Amniotic stem cell (primary cell): ENCODE measurements around the gene UGT2B7.
"Not testable (repeated sequence)": the region's sequence is repeated elsewhere in the genome, so short reads cannot be mapped to it uniquely, and the experiment has no call there.

ENCODE experiments used
- DNase-seq: peaks from one replicate; lab custom pipeline; 2025; lab: John Stamatoyannopoulos, UW

UGT2B7 gene

DNA sequence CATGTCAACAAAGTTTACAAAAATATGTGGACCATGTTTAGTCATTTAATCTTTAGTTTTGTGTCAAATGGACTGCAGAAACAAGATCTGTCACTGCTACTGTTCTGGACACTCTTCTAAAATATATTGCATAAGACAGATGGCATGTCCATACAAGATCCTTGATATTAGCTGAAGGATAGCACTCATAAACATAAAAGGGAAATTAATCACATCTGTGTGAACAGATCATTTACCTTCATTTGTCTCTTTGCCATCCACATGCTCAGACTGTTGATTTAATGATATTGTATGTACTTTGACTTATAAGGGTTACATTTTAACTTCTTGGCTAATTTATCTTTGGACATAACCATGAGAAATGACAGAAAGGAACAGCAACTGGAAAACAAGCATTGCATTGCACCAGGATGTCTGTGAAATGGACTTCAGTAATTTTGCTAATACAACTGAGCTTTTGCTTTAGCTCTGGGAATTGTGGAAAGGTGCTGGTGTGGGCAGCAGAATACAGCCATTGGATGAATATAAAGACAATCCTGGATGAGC lies at the start of gene UGT2B7:
TSS of gene UGT2B7 (plus strand) at position 364 of the 546 bp plus-strand sequence. CDS start at position 411, 47 bp downstream.
- DNase-seq: no peak

DNA sequence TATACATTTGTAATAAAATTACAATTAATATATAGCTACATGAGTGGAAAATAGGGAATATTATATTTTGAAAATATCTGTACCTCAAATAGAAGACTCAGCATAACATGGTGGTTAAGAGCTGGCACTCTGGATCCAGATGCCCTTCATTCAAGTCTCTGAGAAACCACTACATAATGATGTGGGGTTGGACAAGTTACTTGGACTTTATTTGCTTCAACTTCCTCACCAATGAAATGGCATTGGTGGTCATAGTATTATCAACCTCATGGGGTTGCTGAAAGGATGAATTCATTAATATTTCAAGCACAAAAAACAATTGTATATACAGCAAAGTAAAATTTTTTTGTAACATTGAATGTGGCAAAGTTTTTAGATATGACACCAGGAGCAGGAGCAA lies 46.4 kb upstream of the UGT2B7 start:
- DNase-seq: no peak

DNA sequence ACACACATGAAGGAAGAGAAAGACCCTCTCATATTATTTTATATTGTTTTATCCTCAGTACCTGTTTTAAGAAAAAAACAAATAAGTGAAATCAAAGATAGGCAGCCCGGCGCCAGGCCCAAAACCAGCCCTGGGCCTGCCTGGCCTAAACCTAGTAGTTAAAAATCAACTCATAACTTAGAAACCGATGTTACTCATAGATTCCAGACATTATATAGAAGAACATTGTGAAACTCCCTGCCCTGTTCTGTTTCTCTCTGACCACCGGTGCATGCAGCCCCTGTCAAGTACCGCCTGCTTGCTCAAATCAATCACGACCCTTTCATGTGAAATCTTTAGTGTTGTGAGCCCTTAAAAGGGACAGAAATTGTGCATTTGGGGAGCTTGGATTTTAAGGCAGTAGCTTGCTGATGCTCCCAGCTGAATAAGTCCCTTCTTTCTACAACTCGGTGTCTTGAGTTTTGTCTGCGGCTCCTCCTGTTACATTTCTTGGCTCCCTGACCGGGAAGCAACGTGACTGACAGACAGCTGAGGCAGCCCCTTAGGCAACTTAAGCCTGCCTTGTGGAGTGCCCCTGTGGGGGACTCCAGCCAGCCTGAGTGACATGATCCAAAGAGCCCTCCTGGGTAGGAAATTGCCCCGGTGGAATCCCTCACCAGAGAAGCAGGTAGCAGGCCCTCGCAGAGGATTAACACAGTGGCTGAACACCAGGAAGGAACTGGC lies 45.3 kb upstream of the UGT2B7 start:
- DNase-seq: not testable (repeated sequence)

DNA sequence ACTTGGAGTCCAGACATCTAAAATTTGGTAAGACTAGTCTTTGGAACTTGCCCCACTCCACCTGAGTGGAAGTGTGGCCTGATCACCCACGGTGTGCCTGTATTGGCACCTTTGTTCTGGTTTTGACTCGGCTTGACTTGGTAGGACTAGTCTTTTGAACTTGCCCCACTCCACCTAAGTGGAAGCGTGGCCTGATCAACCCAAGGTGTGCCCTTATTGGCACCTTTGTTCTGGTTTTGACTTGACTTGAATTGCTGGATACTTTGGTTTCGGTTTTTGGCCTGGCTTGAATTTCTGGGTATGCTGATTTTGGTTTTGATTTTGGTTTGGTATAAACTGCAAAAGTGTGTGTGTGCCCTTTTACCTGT lies 44.7 kb upstream of the UGT2B7 start:
- no peak for DNase-seq

DNA sequence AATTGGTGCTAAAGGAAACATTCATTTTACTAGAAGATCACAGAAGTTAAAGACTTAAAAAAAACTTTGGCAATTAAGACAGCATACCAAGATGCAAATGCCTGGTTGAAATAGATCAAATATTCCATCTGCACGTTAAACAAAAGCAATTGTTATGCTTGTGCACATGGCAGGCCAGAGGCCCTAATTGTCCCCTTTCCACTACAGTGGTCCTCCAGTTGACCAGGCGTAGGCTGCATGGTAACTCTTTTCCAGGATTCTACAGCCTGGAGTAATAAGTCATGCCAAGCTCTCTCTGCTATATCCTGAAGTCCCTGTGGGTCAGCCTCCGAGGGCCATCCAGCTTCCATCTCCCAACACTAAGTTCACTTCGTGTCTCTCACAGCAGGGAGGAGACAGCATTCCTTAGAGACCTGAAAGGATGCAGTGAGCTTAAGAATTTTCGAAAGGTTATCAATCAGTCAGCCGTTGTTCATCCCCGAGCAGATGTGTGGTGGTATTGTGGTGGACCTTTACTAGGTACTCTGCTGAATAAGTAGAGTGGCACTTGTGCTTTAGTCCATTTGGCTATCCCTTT lies 42.9 kb upstream of the UGT2B7 start:
- DNase-seq: not testable (repeated sequence)

DNA sequence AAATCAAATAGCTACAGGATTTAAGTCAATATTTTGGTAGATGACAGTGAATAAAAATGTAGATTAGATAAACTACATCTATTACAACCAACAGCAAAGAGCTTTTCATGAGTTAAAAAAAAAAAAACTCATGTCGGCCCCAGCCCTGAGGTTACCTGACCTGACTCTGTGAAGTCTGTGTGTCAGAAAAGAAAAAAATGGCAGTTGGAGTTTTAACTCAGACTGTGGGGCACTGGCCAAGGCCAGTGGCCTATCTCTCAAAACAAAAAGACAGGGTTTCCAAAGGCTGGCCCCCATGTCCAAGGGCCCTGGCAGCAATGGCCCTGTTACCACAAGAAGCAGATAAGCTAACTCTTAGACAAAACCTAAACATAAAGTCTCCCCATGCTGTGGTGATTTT lies 42.2 kb upstream of the UGT2B7 start:
- not testable (repeated sequence) for DNase-seq

DNA sequence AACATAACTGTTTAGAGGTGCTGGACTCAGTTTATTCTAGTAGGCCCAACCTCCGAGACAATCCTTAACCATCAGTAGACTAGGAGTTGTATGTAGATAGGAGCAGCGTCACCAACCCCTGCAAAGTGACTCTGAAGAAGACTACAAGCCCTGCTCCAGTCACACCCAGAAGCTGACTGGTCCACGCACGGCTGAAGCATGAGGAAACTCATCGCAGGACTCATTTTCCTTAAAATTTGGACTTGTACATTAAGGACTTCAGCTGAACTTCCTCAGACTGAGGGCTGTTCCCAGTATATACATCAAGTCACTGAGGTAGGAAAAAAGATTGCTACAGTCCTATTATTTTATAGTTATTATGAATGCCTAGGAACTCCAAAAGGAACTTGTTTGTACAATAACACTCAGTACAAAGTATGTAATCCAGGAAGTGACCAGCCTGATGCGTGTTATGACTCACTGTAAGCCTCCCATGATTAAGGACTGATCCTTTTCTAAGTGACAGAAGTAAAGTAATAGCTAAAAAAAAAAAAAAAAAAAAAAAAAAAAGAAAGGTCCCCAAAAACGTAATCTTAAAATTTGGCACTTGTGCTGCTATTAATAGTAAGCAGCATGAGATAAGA lies 41.6 kb upstream of the UGT2B7 start:
- DNase-seq: no peak

DNA sequence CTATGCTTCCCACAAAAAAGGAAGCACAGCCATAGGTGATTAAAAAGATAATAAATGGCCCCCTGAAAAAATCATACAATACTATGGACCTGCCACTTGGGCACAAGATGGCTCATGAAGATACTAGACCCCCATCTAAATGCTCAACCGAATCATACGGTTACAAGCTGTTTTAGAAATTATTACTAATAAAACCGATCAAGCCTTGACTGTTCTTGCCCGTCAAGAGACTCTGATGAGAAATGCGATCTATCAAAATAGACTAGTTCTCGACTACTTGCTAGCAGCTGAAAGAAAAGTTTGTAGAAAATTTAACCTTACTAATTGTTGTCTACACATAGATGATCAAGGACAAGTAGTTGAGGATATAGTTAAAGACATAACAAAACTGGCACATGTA lies 40.1 kb upstream of the UGT2B7 start:
- DNase-seq: no peak

DNA sequence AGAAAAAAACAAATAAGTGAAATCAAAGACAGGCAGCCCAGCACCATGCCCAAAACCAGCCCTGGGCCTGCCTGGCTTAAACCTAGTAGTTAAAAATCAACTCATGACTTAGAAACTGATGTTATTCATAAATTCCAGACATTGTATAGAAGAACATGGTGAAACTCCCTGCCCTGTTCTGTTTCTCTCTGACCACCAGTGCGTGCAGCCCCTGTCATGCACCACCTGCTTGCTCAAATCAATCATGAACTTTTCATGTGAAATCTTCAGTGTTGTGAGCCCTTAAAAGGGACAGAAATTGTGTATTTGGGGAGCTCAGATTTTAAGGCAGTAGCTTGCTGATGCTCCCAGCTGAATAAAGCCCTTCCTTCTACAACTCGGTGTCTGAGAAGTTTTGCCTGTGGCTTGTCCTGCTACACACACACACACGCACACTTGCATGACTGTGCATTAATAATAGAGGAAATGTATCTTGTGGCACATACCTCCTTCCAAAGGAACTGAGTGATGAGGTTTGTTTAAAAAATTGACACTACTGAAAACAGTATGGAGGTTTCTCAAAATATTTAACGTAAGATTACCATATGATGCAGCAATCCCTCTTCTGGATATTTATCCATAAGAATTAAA lies 39.2 kb upstream of the UGT2B7 start:
- no peak for DNase-seq

DNA sequence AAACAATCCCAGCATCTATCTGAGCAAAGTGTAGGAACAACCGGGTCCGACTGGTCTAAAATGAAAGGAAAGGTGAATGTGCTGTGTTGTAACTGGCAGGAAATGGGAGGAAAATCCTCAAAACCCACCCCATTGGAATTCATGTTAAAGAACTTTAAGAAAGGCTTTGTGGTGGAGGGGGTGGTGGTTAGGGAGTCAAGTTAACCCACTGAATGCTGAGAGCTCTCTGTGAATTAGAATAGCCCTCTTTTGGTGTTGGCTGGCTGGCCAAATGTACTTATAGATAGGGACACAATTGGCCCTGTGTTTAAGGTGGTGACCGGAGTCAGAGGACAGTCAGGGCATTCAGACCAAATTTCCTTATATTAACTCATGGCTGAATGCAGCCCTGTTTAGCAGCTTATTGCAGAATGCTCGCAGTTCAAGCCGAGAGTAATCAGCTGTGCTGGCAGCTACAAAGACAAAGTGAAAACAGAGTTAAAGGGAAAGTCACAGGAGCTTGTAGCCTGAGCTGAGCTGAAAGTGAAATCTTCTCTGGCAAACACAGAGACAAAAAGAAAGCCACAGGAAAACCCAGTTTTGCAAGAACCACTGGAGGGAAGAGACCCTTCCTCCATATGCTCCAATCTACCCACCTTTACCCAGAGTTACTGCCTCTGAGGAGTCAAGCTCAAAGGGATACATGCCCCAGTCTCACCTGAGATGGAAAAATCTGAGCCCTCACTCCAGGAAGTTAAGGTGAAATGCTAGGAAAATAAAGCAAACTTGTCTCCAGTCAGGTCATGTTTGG lies 38.5 kb upstream of the UGT2B7 start:
- no peak for DNase-seq

DNA sequence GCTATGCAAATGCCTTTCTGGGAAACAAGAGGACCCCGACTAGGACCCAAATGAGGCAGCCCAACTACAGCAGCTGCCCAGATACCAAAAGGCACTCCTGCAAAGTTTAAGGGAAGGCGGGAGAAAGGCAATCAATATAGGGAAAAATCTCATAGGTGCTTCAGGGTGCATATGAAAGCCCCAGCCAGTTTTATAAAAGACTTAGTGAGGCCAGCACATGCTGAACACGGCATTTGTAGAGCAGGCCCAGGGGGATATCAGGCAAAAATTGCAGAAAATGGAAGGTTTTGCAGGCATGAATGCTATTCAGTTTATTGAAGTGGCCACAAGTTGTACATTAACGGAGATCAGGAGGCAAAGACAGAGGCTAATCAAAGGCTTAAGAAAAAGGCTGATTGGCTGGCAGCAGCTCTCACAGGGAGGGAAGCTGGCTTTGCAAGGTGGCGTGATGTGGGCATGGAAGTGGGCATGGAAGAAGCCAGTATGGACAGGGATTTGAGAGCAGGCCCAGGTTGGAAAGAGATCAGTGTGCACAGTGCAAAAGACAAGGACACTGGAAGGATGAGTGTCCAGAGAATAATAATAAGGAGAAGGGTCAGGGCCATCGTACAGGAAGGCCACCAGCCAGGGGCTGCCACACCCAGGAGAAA lies 37.7 kb upstream of the UGT2B7 start:
- no peak for DNase-seq

DNA sequence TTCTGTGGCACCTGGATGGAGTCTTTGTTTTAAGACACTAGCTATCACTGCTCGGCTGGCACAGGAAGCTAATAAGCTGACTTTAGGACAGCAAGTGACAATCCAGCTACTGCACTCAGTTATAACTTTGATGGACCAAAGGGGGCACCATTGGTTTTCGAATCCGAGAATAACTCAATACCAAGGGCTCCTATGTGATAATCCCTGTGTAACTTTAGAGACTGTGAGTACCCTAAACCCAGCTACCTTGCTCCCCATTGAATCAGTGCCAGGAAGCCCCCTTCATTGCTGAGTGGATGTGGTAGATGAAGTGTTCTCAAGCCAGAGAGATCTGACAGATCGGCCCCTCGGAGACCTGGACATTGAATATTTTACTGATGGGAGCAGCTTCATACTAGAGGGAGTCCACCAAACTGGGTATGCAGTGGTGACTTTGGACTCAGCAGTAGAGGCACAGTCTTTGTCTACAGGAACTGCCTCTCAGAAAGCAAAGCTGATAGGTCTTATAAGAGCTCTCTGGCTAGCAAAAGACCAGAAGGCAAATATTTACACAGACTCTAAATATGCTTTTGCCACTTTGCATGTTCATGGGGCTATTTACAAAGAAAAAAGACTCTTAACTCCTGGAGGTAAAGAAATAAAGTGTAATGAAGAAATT lies 35.5 kb upstream of the UGT2B7 start:
- no peak for DNase-seq

DNA sequence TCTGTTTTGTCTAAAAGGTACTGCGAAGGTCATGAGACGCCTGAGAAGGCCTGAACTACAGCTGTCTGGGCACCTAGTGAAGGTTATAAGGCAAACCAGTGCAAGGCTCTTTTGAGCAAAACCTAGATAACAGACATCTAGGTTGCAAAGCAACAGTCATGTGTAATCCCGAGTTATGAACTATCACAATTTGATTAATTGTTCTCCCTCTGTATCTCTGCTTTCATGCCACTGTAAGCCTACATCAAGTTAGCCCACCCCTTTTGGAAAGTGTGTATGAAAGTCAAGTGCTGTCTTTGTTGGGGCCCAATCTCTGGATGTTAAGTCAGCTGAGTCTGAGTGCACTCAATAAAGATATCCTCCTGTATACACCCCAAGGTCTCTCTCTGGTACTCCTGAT lies 31.9 kb upstream of the UGT2B7 start:
- DNase-seq: no peak

DNA sequence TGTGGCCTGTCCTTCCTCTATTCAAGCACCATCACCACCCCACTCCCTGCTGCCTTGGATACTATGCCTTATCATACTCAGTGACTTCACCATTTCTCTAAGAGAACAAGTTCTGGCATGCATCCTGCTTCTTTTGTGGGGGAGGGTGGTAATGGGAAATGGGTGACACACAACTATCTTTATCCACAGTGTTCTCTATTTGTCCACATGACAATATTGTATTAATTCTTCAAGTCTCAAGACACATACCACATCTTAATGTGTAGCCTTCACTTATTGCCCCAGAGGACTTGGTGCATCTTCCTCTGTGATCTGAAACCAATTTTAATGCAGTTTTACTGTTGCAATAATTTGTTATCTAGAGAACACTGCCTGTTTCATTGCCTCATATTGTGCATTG lies 29.3 kb upstream of the UGT2B7 start:
- no peak for DNase-seq

DNA sequence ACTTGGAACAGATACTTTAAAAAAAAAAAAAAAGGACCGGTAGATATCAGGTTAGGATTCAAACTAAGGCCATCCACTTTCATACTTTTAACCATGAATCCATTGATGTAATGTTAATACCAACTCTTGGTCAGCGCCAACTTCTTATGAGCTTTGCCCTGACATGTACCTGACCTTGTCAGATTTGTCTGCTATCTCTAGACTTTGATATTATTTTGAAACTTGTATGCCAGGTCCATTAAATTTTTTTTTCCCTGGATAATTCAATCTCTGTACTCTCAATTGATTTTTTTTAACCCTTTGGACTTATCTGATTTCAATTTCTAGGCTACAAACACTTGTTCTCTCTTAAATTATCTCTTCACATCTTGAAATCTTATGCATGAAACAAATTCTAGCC lies 27.2 kb upstream of the UGT2B7 start:
- no peak for DNase-seq

DNA sequence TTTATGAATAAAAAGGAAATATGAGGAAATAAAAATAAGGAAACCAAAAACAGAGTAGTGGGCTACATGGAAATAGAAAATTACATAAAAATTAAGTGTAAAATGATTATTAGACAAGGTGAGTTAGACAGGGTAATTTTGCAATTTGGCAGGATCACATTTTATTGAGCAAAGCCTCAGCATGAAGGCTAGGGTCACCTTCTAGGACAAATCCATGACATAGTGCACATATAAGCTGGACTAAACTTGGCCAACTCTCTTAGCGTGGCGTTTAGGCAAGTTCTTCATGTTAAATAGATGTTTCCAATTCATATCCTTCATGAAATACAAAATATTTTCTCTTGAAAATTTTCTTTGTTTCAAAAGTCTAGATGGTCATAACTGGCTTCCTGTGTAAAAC lies 25.7 kb upstream of the UGT2B7 start:
- DNase-seq: no peak

DNA sequence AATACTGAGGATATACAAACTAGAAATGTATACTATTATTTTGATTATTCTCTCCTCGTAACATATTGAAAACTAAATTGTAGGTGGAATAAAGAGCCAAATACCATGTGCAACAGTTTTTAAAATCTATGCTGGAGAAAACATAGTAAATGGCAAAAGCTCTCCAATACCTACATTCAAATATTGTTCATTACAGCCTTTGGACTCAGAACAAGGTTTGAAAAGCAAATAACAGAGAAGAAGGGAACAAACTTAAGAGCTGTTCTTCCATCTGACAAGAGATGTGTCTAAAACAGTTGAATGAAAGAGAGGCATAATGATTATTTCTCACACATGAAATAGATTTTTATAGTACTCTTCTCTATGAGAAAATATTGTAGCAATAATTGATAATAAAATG lies 25.0 kb upstream of the UGT2B7 start:
- no peak for DNase-seq

DNA sequence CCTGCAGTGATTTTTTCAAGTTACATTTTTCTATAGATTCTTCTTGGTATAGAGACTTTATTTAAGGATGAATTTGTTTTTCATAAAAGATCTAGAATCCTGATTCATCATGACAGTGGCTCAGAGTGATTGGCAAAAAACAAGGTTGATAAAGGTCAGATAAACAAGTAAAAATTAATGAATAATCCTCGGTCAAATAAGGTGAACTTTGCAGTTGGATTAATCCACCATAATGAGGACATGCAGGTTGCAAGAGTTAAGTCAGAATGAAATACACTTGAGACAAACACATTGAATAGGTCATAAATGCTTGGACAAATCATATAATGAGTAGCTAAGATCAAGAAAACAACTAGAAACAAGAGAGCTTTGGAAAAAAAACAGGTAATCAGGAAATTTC lies 22.9 kb upstream of the UGT2B7 start:
- no peak for DNase-seq

DNA sequence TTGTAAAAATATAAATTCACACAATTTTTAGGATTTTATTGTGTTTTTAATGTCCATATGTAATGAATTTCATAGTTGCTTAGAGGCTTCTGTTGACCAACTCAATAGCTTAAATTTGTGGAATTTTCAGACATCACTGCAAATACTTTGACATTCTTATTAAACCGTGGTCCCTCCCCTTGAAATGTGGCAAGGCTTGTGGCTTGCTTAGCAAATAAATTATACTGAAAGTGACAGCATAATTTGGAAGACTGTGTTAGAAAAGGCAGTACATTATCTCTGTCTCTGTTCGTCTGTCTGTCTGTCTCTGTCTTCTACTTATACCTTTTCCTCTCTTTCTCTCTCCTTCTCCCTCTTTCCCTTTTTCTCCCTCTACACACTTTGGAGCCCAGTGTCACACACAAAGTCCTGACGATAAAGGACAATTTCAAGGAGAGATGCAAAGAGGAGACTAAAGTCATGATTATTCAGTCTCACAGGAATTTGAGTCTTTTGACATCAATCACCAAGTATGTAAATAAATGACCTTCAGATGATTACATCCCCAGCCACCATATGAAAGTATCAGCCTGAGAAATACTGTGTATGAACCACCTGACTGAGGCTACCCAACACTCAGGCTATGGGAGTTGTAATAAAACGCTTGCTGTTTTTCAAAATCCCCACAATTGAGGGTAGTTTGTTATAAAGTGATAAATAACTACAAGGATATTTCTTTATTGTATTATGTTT lies 21.0 kb upstream of the UGT2B7 start:
- no peak for DNase-seq

DNA sequence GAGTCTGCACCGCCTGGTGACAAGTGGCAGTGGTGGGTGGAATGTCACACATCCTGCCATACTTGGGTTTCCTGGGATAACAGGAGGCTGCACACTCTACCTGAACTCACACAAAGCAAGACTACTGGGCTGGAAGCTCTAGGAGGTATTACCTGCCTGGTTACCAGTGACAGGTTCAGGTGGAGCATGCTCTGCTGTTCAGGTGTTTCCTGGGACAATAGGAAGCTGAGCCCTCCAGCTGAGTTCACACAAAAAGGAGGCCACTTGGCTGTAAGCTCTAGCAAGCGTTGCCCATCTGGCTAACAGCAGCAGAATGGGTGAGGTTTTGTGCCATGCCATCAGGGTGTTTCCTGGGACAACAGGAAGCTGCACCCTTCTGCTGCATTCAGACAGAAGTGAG lies 17.4 kb upstream of the UGT2B7 start:
- DNase-seq: no peak
